GM21717 (cell line): ENCODE data around the gene GSAP.

Experiments used
- ATAC-seq: cut with Tn5 transposase; IDR thresholded peaks from one replicate; pipeline ENCODE4 v1.9.1; 2021; ENCODE audit warnings: mild to moderate bottlenecking, moderate library complexity; ENCODE audit not compliant: unreplicated experiment

GSAP gene

GRCh38 chr7:77441046-77441445, 24.9 kb upstream of the GSAP start:
- no peak for ATAC-seq

GRCh38 chr7:77439572-77439971, 23.4 kb upstream of the GSAP start:
- no peak for ATAC-seq

- ATAC-seq: no peak
These were observed 22.0 kb upstream of the GSAP start for GRCh38 chr7:77438131-77438530.

GRCh38 chr7:77434570-77435275, 18.6 kb upstream of the GSAP start:
- no peak for ATAC-seq

- no peak for ATAC-seq
These were observed 17.8 kb upstream of the GSAP start for GRCh38 chr7:77433901-77434300.

GRCh38 chr7:77430927-77431326, 14.8 kb upstream of the GSAP start:
- no peak for ATAC-seq

- ATAC-seq: no peak
These were observed 12.7 kb upstream of the GSAP start for GRCh38 chr7:77428777-77429231.

GRCh38 chr7:77427996-77428603, 12.0 kb upstream of the GSAP start:
- no peak for ATAC-seq

- ATAC-seq: no peak
These were observed 10.4 kb upstream of the GSAP start for GRCh38 chr7:77426521-77427051.

- ATAC-seq: peak; percentile 57
These were observed 9.9 kb upstream of the GSAP start for GRCh38 chr7:77426052-77426404.

GRCh38 chr7:77425101-77426051, 9.2 kb upstream of the GSAP start:
- ATAC-seq: no peak

GRCh38 chr7:77422500-77422899, 6.4 kb upstream of the GSAP start:
- no peak for ATAC-seq

- no peak for ATAC-seq
These were observed 5.0 kb upstream of the GSAP start for GRCh38 chr7:77420986-77421672.

GRCh38 chr7:77420438-77420837, 4.3 kb upstream of the GSAP start:
- ATAC-seq: no peak

- ATAC-seq: no peak
These were observed 3.0 kb upstream of the GSAP start for GRCh38 chr7:77419102-77419501.

- no peak for ATAC-seq
These were observed 1.7 kb upstream of the GSAP start for GRCh38 chr7:77417801-77418200.

GRCh38 chr7:77416621-77417371, 647 bp upstream of the GSAP start:
- peak; percentile 13 for ATAC-seq

GRCh38 chr7:77415476-77415822, 700 bp downstream of the GSAP start:
- ATAC-seq: peak; percentile 33

- ATAC-seq: no peak
These were observed 2.2 kb downstream of the GSAP start for GRCh38 chr7:77413861-77414424.

- ATAC-seq: no peak
These were observed 3.0 kb downstream of the GSAP start for GRCh38 chr7:77413128-77413527.
